Stimulated activated CD8-positive, alpha-beta memory T cell treated with anti-CD3 and anti-CD28 coated beads, Interleukin-12 subunit alpha, Interleukin-12 subunit beta, amount 100 ng/mL, for 24 hours (primary cell): ENCODE results near the gene HGS.
"Not testable (repeated sequence)": the region's sequence is repeated elsewhere in the genome, so short reads cannot be mapped to it uniquely, and the experiment has no call there.

Experiments used
- DNase-seq: peaks from one replicate; pipeline ENCODE4 v3.0.0-alpha.2; 2020; ENCODE audit errors: extremely low read depth

Gene HGS

GRCh38 chr17:81655378-81656117, 28.3 kb upstream of the HGS start:
- DNase-seq: no peak

- no peak for DNase-seq
Observed at GRCh38 chr17:81656118-81656743, 27.6 kb upstream of the HGS start, which contains the start of gene PDE6G. Gene PDE6G, minus strand, starts transcription at chr17:81656542. Its CDS starts 3,237 bp downstream, at chr17:81653305.

GRCh38 chr17:81656835-81657234, 27.0 kb upstream of the HGS start:
- DNase-seq: no peak

- no peak for DNase-seq
Observed at GRCh38 chr17:81659038-81659437, 24.8 kb upstream of the HGS start.

GRCh38 chr17:81660441-81660840, 23.4 kb upstream of the HGS start:
- no peak for DNase-seq

- DNase-seq: no peak
Observed at GRCh38 chr17:81662002-81662401, 21.8 kb upstream of the HGS start.

GRCh38 chr17:81664051-81664470, 19.8 kb upstream of the HGS start:
- DNase-seq: no peak

- no peak for DNase-seq
Observed at GRCh38 chr17:81665205-81666091, 18.4 kb upstream of the HGS start.

GRCh38 chr17:81666092-81666341, 17.8 kb upstream of the HGS start:
- DNase-seq: no peak

- peak; percentile 91 for DNase-seq
Observed at GRCh38 chr17:81666342-81667191, 17.2 kb upstream of the HGS start, which contains the start of the genes CCDC137 and OXLD1. Gene CCDC137, plus strand, starts transcription at chr17:81666737. Its CDS starts 30 bp downstream, at chr17:81666767. Gene OXLD1, minus strand, starts transcription at chr17:81666605. Its CDS starts 28 bp downstream, at chr17:81666577.

GRCh38 chr17:81667754-81668153, 16.1 kb upstream of the HGS start:
- DNase-seq: no peak

GRCh38 chr17:81672504-81672903, 11.3 kb upstream of the HGS start:
- DNase-seq: no peak

GRCh38 chr17:81672954-81673353, 10.9 kb upstream of the HGS start:
- DNase-seq: no peak

GRCh38 chr17:81673561-81674258, 10.1 kb upstream of the HGS start:
- no peak for DNase-seq

- DNase-seq: not testable (repeated sequence)
Observed at GRCh38 chr17:81675515-81676221, 8.1 kb upstream of the HGS start.

GRCh38 chr17:81676906-81677305, 6.9 kb upstream of the HGS start:
- no peak for DNase-seq

GRCh38 chr17:81680150-81680549, 3.7 kb upstream of the HGS start:
- DNase-seq: no peak

GRCh38 chr17:81681672-81682071, 2.1 kb upstream of the HGS start:
- DNase-seq: no peak

GRCh38 chr17:81682565-81683207, 1.1 kb upstream of the HGS start:
- DNase-seq: no peak

GRCh38 chr17:81683208-81683583, 615 bp upstream of the HGS start:
- no peak for DNase-seq
